NCI-H2081 (cell line): ENCODE data around the gene NPC1L1.
A peak's percentile ranks its signal among the peaks of the same experiment; 100 is the strongest.

ENCODE experiments used
- DNase-seq, 2 experiments: peaks; one replicate each; lab custom pipeline; 2025; lab: John Stamatoyannopoulos, UW

The NPC1L1 gene

GRCh38 chr7:44541028-44541869 lies at the start of gene NPC1L1:
Gene NPC1L1 (minus strand): TSS chr7:44541330. CDS start chr7:44541259, 71 bp downstream.
- no peak for DNase-seq

GRCh38 chr7:44590910-44591309 lies 49.8 kb upstream of the NPC1L1 start:
- DNase-seq, result no peak

- peak; percentile 18 to 52 for DNase-seq
These were observed 46.9 kb upstream of the NPC1L1 start for GRCh38 chr7:44587843-44588711.

- DNase-seq, result no peak
These were observed 42.2 kb upstream of the NPC1L1 start for GRCh38 chr7:44583146-44583865.

GRCh38 chr7:44581879-44582603 lies 40.9 kb upstream of the NPC1L1 start, which contains the start of gene TMED4:
Gene TMED4 (minus strand): TSS chr7:44582231. CDS start chr7:44582206, 25 bp downstream.
- peak; percentile 99 for DNase-seq

GRCh38 chr7:44580945-44581878 lies 40.1 kb upstream of the NPC1L1 start:
- peak; percentile 15 to 35 for DNase-seq

- no peak for DNase-seq
These were observed 35.1 kb upstream of the NPC1L1 start for GRCh38 chr7:44576228-44576627.

- no peak for DNase-seq
These were observed 33.9 kb upstream of the NPC1L1 start for GRCh38 chr7:44575054-44575453.

- DNase-seq, result no peak
These were observed 33.2 kb upstream of the NPC1L1 start for GRCh38 chr7:44574287-44574872.

- peak; percentile 96 to 98 for DNase-seq
These were observed 32.5 kb upstream of the NPC1L1 start, which contains the start of gene DDX56 for GRCh38 chr7:44573464-44574286. Gene DDX56 (minus strand): TSS chr7:44573908. CDS start chr7:44573895, 13 bp downstream.

GRCh38 chr7:44572771-44573170 lies 31.6 kb upstream of the NPC1L1 start:
- no peak for DNase-seq

GRCh38 chr7:44569959-44570358 lies 28.8 kb upstream of the NPC1L1 start:
- no peak for DNase-seq

- no peak for DNase-seq
These were observed 27.8 kb upstream of the NPC1L1 start for GRCh38 chr7:44568771-44569560.

- DNase-seq, result no peak
These were observed 26.8 kb upstream of the NPC1L1 start for GRCh38 chr7:44567884-44568283.

- no peak for DNase-seq
These were observed 25.6 kb upstream of the NPC1L1 start for GRCh38 chr7:44566680-44567079.

GRCh38 chr7:44565795-44566559 lies 24.8 kb upstream of the NPC1L1 start:
- no peak for DNase-seq

- peak; percentile 51 to 64 for DNase-seq
These were observed 24.1 kb upstream of the NPC1L1 start for GRCh38 chr7:44565097-44565794.
